GM08714 (cell line): ENCODE data around the gene PCMTD2.

Experiments used
- H3K4me3 ChIP-seq: fragments of 200-500 bp; sonication (Bioruptor generic); 2 replicates; pipeline ENCODE4 v1.5.1; 2014; ENCODE audit warnings: mild to moderate bottlenecking, low read length, inconsistent platforms
- ZNF274 ChIP-seq: IDR thresholded peaks from 2 replicates; pipeline ENCODE4 v1.6.1; 2012; ENCODE audit warnings: mild to moderate bottlenecking, low read depth, low read length

The PCMTD2 gene

DNA sequence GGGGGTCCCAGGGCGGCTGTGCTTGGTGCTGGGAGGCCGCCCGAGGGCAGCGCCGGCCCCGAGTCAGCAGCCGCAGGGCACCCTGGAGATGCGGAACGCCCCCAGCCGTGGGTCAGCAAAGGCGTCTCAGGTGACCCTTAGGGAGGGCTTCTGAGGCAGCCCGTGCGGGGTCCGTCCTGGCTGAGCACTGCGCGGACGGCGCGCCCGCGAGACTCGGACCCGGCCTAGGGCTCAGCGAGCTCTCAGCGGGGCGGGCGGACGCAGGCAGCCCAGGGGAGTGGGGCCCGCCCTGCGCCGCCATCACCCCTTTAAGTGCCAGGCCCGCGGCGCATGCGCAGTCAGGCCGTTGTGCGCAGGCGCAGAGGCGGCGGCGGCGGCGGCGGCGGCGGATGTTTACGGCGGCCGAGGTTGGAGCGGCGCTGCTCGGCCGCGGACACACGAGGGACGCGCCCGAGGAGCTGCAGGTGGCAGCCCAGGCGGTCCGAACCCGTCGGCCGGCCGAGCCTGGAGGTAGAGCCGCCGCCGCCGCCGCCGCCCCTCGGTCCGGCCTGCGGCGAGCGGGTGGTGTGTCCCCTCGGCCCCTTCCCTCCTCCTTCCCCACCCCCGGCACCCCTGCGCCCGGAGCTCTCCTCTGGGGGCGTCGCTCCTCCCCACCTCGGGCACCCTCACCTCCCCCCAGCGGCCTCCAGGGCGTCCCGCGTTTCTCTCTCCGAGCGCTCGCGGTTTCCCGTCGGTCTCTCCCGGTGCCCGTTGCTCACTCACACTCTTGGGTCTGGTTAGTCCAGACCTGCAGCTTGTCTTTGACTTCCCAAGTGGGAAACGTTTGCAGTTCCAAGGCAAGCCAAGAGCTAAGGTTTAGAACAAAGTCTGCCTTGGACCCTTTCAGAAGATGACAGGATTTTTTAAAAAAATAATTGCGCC lies at the start of gene PCMTD2:
TSS of gene PCMTD2 (plus strand) at position 388 of the 921 bp plus-strand sequence. CDS start 4,218 bp downstream, outside the sequence.
- TF ChIP-seq ZNF274, result no peak
- H3K4me3 ChIP-seq, result peak within 1 kb of the TSS; percentile 95

GRCh38 chr20:64206614-64207013 lies 48.9 kb upstream of the PCMTD2 start:
- TF ChIP-seq ZNF274, result no peak
- H3K4me3 ChIP-seq, result no peak overlapping the region

DNA sequence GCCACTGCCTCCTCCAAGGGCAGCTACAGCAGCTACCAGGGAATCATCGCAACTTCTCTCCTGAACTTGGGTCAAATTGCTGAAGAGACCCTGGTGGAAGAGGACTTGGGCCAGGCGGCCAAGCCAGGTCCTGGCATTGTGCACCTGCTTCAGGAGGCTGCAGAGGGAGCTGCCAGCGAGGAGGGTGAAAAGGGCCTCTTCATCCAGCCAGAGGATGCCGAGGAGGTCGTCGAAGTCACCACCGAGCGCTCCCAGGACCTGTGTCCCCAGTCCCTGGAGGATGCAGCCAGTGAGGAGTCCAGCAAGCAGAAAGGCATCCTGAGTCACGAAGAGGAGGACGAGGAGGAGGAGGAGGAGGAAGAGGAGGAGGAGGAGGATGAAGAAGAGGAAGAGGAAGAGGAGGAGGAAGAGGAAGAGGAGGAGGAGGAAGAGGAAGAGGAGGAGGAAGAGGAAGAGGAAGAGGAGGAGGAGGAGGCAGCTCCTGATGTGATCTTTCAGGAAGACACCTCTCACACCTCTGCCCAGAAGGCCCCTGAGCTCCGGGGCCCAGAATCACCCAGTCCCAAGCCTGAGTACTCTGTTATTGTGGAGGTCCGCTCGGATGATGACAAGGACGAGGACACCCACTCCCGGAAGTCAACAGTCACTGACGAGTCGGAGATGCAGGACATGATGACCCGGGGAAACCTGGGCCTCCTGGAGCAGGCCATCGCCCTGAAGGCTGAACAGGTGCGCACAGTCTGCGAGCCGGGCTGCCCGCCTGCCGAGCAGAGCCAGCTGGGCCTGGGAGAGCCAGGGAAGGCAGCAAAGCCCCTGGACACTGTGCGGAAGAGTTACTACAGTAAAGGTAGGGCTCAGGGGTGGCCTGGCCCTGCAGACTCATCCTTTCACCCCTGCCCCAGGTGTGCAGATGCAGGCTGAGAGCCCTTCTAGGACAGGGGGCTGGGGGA lies 47.6 kb upstream of the PCMTD2 start:
- no peak overlapping the region for H3K4me3 ChIP-seq
- TF ChIP-seq ZNF274, result no peak

- TF ChIP-seq ZNF274, result no peak
- H3K4me3 ChIP-seq, result no peak overlapping the region
Measured at GRCh38 chr20:64209148-64209547, 46.4 kb upstream of the PCMTD2 start.

- no peak overlapping the region for H3K4me3 ChIP-seq
- no peak for TF ChIP-seq ZNF274
Measured at GRCh38 chr20:64210656-64211369, 44.7 kb upstream of the PCMTD2 start.

GRCh38 chr20:64211874-64212658 lies 43.5 kb upstream of the PCMTD2 start:
- no peak overlapping the region for H3K4me3 ChIP-seq
- TF ChIP-seq ZNF274, result no peak

DNA sequence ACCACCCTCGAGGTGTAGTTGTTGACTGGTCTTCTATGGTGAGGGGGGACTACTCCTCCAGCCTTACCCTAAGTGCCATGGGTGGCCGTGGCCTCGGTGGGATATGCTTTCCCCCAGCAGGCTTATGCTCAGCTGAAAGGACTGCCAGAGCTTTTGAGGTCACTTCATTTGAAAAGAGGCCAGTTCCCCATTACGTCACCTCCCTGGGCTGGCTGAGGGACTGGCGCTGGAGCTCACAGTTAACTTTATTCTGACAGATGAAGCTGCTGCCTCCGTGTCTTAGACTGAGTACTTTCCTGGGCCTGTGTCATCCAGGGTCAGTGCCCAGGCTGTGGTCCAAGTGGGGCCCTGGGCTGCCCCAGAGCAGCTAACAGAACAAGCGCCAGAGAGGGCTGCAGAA lies 42.8 kb upstream of the PCMTD2 start:
- no peak for TF ChIP-seq ZNF274

DNA sequence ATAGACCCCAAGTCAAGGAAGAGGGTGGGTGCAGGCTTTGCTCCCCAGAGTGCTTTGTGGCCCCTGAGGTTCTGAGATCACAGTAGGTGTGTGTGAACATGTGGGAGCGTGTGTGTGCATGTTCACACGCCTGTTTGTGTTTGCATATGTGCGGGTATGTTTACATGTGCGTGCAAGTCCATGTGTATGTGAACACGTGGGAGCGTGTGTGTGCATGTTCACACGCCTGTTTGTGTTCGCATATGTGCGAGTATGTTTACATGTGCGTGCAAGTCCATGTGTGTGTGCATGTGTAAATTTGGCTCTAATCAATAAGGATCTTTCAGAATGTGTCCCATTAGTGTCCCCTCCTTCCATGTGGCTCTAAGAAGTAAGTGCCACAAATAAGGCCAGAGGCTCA lies 41.4 kb upstream of the PCMTD2 start:
- TF ChIP-seq ZNF274, result no peak
- H3K4me3 ChIP-seq, result no peak overlapping the region

More for the DNA sequence above, 42.8 kb upstream of the PCMTD2 start:
- no peak overlapping the region for H3K4me3 ChIP-seq

DNA sequence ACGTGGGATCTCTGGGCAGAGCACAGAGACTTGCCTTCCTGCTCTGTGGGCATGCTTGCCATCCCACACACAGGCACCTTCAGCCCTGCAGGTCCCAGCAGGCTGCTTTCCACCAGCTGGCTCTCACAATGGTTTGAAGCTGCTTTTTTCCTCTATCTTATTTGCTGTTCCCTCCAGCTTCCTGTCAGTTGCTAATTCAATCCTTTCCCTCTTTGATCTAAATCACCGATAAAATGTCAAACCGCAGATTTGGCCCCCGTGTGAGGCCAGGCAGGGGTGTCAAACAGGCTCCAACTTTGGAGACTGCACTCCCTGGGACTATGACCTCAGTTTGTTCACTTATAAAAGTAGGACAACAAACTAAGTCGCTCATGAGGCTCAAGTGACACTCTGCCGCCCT lies 40.6 kb upstream of the PCMTD2 start:
- no peak for TF ChIP-seq ZNF274
- H3K4me3 ChIP-seq, result no peak overlapping the region

DNA sequence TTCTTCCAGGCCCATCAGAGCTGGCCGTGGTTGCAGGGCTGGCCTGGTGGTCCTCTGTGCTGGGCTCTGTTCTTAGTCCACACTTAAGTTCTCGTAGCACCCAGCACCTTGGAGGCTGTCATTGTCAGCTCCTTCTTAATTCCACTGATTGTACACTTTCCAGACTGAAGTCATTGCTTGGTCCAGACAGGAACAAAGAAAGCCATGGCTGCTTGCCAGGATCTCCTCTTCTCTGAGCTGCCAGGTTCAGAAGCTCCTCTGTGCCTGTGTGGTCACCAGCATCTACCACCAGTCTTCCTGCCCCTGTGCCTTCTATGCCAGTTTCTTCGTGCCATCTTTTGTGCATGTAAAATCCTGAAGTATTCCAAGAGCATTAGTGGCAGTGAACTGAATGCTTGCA lies 39.5 kb upstream of the PCMTD2 start:
- no peak for TF ChIP-seq ZNF274
- no peak overlapping the region for H3K4me3 ChIP-seq

GRCh38 chr20:64216910-64217309 lies 38.6 kb upstream of the PCMTD2 start:
- TF ChIP-seq ZNF274, result no peak
- H3K4me3 ChIP-seq, result no peak overlapping the region

DNA sequence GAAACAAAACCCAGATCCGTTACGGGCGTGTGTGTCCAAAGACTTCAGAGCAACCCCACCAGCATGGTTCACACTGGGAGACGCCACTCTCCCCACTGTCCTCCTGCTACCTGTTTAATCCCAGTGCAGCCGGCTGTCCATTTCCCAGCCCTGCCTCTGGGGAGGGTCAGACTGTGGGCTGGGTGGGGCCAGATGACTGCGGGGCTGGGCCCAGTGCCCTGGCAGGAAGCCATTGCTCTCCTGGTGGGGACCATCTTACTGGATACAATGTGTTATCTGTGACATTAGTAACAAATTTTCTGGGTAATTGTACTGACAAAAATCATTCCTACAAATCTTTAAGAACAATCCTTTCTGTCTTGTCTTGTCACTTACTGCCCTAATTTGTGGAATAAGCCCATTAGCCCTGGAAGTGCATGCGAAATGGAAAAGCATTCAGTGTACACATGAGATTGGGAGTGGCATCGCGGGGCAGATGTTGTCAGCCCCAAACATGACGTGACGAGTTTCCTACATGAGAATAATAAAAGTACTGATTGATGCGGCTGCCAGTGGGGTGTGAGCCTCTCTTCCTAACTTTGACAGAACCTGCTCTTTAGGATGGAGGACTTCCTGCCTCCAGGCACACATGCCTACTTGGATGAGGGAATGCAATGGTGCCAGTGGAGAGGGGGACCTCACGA lies 37.9 kb upstream of the PCMTD2 start:
- no peak overlapping the region for H3K4me3 ChIP-seq
- no peak for TF ChIP-seq ZNF274

GRCh38 chr20:64219202-64219601 lies 36.3 kb upstream of the PCMTD2 start:
- no peak for TF ChIP-seq ZNF274
- no peak overlapping the region for H3K4me3 ChIP-seq
